HG03039 (cell line): Measurements from ENCODE around the gene H2AZ2.
"Not testable (repeated sequence)": the region's sequence is repeated elsewhere in the genome, so short reads cannot be mapped to it uniquely, and the experiment has no call there.

ENCODE experiments used
- ATAC-seq: cut with Tn5 transposase; IDR thresholded peaks from one replicate; pipeline ENCODE4 v1.9.1; 2021; ENCODE audit warnings: mild to moderate bottlenecking, moderate library complexity; ENCODE audit not compliant: unreplicated experiment

Gene H2AZ2

DNA sequence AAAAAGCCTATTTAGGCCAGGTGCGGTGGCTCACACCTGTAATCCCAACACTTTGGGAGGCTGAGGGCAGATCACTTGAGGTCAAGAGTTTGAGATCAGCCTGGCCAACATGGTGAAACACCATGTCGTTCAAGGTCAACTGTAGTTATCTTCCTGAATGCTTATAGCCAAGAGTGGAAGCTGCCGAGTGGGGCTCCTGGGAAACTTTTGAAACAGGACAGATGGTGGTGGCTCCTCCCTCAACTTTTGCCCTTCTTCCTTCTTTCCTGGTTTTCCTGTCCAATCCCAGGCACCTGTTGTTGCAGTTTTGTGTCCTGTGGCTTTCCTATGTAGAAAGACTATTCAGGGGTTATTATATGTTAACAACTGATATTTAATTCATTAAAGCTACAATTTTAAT lies 60.1 kb downstream of the H2AZ2 start:
- ATAC-seq: no peak

- ATAC-seq: no peak
Observed at GRCh38 chr7:44787041-44787440, 60.8 kb downstream of the H2AZ2 start.

DNA sequence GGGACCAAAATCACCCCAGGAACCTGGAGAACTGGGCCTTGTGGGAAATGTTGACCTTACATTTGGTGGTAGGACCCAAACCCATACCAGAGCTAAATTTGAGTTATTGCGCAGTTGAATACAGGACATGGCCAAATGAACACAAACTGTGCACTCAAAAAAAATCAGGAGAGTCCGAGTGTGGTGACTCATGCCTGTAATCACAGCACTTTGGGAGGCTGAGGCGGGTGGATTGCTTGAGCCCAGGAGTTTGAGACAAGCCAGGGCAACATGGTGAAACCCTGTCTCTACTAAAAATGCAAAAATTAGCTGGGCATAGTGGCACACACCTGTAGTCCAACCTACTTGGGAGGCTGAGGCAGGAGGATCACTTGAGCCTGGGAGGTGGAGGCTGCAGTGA lies 62.7 kb downstream of the H2AZ2 start:
- ATAC-seq: not testable (repeated sequence)

DNA sequence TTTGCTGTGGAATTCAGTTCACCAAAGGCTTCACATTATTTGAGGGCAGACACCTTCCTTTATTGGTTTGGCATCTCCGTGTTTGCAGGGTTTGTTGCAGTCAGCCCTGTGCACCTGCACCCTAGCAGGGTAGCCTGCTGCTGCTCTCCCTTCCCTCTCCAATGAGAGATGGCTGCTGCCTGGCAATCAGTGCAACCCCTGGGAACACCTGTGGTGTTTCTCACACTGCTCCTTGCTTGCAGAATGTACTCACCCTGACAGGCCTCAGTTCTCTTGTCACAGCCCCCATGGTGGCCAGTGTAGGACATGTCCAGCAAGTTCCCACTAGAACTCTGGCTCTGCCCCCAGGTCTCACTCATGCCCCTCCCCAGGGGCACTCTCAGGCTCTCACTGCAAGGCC lies 63.5 kb downstream of the H2AZ2 start:
- no peak for ATAC-seq

DNA sequence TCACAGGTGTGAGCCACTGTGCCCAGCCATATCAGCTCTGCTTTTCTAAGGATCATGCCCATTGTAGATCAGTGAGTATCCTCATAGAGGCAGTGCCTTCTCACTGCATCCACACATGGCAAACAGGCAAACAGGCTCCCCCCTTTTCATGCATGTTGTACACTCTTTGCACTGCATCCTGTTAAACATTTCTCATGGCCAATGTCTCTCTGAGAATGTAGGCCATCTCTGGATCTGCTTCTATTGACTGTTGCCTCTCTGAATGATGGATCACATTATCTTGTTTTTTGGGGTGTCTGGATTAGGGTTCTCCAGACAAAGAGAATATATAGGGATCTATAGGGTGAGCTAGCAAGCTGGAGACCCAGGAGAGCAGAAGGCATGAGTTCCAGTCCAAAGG lies 64.5 kb downstream of the H2AZ2 start:
- no peak for ATAC-seq

GRCh38 chr7:44782460-44782859 lies 65.4 kb downstream of the H2AZ2 start:
- ATAC-seq: no peak
